NAMALWA (cell line): ENCODE data around the gene RNGTT.
A peak's percentile ranks its signal among the peaks of the same experiment; 100 is the strongest.
"Not testable (repeated sequence)": the region's sequence is repeated elsewhere in the genome, so short reads cannot be mapped to it uniquely, and the experiment has no call there.

Experiments
- DNase-seq: peaks from one replicate; pipeline ENCODE4 v3.0.0-alpha.2; 2015; ENCODE audit warnings: low spot score

Gene RNGTT

DNA sequence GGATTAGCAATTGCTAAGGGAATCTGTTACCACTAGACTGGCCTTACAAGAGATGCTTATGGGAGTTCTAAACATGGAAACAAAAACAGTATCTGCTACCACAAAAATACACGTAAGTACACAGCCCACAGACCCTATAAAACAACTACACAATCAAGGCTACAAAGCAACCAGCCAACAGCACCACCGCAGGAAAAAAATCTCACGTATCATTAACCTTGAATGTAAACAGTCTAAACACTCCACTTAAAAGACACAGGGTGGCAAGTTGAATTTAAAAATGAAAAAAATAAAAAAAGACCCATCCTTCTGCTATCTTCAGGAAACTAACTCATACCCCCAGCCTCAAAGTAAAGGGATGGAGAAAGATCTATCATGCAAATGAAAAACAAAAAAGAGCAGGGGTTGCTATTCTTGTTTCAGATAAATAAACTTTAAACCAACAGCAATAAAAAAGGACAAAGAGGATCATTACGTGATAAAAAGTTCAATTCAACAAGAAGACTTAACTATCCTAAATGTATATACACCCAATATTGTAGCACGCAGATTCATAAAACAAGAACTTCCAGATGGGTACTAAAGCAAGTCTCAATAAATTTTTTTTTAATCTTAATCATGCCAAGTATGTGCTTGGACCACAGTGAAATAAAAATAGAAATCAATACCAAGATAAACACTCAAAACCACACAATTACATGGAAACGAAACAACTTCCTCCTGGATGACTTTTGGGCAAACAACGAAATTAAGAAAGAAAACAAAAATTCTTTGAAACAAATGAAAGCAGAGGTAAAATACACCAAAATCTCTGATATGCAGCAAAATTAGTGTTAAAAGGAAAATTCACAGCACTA, 52.3 kb downstream of the RNGTT start:
- DNase-seq: no peak

GRCh38 chr6:88908598-88909548, 54.5 kb downstream of the RNGTT start:
- no peak for DNase-seq

- DNase-seq: not testable (repeated sequence)
Observed at GRCh38 chr6:88907148-88907547, 56.3 kb downstream of the RNGTT start.

GRCh38 chr6:88899569-88900316, 63.7 kb downstream of the RNGTT start:
- DNase-seq: peak; percentile 32

DNA sequence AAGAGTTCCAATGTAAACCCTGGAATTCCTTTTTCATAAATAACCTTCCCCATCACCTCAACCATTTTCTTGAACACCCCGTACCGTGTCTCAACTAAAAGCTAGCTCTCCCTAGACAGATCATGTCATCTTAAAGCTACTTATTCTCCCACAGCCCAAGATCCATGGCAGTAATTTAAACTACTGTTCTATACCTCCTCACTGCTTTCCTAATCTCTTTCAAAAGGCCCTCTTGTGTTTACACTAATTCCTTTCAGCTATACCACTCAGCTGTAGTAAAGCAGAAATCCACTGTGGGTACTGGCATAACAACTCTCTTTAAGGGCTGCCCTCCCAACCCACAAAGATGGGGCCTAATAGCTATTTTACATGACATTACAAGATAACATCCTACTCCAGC, 67.5 kb downstream of the RNGTT start:
- DNase-seq: no peak

GRCh38 chr6:88890860-88891845, 72.3 kb downstream of the RNGTT start:
- DNase-seq: no peak

DNA sequence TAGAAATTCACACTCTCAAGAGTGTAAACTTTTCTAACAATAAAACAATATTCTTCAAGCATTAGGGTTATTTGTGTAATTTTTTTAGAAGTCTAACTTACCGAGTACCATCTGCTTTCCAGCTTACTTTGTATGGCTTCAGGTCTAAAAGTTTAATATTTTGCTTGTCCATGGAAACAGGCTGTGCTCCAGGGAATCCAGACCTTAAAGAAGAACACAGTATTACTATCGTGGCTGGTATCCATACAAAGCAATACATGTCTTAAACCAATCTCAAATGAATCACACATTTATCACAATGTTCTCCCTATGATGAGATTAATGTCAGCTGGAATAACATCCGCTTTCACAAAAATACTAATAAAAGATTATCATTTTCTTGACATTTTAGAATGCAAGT, 73.0 kb downstream of the RNGTT start:
- no peak for DNase-seq

DNA sequence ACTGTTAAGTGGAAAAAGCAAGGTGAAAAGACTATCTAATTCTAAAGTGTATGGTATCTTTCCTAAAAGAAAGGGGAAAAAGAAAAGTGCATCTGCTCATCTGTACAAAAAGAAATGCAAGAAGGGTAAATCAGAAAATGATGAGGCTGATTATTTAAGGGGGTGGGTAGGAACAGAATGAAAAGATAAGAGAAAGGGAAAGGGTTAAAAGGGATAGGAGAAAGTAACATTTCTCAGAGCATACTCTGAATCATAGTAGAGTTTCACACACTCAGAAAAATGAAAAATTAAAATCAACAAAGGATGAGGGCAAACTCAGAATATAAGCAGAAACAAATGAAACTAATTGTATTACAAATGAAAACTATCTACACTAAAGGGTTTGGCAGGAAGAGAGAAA, 79.1 kb downstream of the RNGTT start:
- no peak for DNase-seq

DNA sequence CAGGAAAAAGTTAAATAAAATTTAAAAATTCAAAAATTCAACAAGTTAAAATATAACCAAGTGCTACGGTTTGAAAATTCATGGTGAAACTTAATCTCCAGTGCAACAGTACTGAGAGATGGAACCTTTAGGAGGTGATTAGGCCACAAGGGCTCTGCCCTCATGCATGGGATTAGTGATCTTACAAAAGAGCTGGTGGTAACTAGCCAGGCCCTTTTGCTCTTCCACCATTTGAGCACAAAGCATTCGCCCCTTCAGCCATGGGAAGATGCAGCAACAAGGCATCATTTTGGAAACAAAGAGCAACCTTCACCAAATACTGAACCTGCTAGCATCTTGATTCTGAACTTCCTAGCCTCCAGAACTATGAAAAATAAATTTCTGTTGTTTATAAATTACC, 80.9 kb downstream of the RNGTT start:
- no peak for DNase-seq

- DNase-seq: no peak
Observed at GRCh38 chr6:88881451-88881850, 82.0 kb downstream of the RNGTT start.

DNA sequence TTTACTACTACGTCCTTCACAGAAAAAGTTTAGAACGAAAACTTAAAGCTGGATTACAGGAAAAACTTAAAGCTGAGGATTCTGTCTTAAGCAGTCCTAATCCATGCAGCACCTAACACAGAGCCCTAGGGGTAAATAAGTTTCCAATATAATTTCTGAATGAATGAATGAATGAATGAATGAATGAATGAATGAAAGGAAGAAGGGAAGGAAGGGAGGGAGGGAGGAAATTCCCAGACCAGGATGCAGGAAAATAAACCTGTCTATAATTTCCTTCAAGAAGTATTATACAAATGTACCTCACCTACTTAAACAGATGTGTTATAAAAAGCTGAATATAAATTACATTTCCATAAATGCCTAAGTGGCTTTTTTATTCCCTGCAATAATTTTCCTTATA, 83.4 kb downstream of the RNGTT start:
- no peak for DNase-seq

DNA sequence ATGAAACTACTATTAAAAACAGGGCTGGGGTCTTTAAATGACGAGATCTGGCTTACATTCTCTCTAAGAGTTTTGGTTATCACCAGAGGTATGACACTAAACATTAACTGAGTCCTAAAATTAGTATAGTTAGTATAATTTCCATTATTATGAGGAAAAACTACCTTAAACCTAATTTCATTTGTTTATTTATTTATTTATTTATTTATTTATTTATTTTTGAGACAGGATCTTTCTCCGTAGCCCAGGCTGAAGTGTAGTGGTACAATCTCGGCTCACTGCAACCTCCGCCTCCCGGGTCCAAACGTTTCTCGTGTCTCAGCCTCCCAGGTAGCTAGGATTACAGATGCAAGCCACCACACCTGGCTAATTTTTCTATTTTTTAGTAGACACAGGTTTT, 85.5 kb downstream of the RNGTT start:
- DNase-seq: no peak

GRCh38 chr6:88872962-88873361, 90.5 kb downstream of the RNGTT start:
- DNase-seq: no peak

DNA sequence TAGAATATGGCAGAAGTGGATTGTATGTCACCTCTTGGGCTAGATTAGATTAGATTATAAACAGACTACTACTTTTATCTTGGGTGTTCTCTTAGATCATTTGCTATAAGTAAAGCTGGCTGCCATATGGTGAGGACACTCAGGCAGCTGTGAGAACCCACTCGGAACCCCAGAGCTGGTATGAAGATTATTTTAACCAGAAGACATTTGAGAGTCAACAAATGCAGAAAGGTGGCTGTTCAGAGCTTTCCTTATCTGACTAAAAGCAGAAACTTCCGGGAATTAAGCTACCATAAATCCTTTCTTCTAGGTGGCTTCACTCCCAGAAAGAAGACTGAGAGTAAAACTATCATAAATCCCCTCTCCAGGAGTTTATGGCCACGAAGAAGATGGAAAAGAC, 91.9 kb downstream of the RNGTT start:
- DNase-seq: no peak

DNA sequence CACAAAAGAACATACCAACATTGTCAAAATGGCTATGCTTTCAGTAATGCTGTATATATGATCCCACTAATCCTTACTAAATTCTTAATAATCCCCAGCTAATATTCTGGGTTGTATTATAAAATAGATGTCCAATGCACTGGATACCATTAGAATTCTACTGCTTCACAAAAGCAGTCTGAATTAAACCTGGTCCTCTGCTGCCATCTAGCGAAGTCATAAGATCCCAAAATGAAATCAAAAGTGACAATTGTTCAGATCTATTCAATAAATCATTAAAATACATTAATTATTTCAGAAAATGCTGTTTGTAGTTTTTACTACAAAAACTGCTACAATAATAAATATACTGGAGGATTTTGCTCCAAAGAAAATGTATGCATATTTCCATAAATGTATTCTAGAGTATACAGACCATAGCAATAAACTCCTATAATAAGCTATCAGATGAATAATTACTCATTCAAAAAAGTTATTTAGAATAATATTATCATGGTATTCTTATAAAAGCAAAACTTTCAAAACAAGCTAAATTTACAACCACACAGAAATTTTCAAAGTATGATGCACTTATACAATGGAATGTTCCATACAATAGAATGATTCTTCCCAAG, 92.6 kb downstream of the RNGTT start:
- peak; percentile 80 for DNase-seq

DNA sequence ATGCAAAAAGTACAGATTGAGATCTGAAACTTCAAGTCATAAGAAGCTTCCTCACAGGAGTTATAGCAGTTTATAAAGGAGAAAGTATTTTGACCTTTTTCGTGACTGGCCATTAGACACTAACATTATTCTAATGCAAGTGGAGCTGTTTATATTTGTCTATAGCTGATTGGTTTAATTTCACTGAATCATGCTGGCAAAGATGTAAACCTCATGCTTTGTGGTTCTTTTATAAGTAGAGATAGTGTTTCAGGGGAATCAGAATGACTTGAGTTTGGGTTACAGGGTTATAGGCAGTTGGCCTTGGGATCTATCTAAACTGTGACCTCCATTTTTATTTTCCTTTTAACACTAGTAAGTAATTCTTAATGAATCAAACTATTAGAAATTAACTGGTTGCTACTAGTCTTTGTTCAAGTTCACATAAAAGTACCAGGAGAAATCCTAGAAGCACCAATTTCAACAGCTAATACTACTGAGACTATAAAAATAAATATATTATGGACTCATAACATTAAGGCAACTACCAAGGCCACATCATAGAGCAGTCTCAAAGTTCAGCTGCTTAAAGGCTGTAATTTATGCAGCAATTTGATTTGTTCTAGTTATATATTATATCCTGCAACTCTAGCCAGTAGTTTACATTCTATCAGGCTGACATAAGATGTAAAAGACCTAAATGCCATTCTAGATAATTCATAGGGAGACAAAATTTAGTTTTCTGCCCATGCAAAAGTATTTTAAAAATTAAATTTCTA, 94.0 kb downstream of the RNGTT start:
- DNase-seq: no peak

DNA sequence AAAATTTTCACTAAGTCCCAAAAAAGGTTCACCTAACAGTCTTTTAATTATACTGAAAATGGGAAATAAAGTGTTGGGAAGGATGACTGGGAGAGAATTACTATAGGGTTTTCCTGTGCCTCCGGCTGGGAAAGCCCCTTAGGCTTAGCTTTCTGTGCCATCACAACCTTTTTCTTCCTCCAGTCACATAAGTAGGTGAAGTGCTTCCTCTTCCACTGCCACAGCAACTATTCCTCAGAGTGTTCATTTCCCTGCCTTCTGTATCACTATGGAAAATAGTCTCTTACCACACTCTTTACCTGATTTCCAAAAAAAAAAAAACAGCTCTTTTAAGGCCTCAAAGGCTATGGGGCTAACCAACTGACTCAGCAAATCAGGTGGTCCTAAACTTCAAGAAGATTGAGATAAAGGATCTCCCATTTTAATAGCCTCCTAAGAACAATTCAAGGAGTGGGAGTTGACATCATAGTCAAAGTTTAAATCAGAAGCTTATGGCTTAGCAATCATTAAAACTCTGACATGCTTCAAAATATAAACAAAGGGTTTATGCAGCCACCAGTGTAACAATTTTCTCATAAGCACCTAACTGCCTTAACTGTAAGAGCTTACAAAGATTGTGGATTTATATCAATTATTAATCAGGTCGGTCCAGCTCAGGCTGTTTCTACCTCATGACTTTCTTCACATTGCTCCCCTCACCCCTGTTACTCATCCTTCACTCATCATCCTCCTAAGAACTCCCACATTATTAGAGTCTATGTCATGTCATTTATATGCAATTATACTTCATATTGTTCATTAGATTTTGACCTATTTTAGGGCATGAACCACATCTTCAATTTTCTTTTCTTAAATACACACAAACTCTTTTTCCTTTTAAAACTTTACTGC, 95.3 kb downstream of the RNGTT start:
- DNase-seq: no peak

DNA sequence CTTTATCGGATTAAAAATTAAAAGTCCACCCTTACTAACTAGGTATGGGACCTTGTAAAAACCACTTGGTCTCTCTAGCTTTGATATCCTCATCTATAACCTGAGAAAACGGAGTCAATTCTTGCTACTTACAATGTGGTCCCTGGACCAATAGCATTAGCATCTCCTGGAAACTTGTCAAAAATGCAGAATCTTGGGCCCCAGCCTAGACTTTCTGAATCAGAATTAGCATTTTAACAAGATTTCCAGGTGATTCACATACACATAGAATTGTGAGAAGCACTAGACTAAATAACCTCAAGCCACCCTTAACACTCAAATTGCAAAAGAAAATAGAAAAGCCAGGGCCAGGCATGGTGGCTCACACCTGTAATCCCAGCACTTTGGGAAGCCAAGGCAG, 96.6 kb downstream of the RNGTT start:
- no peak for DNase-seq

GRCh38 chr6:88865275-88865674, 98.1 kb downstream of the RNGTT start:
- DNase-seq: no peak
